ENCODE results near the gene IDH3B.

Gene IDH3B

GRCh38 chr20:2651772-2652723 is 12.0 kb downstream of the IDH3B start, which contains the start of gene NOP56:
Gene NOP56 (plus strand): TSS chr20:2652632. CDS start chr20:2652661, 29 bp downstream.
- peak within 1 kb of the TSS; percentile 96 for H3K27ac ChIP-seq
- POLR2A ChIA-PET (ENCODE audit: low non-redundant PET): interaction anchor here (0.6 to 1.2 kb wide), 7 partner anchors 12 to 556 kb away, joined by 3 to 8 read pairs (median 3); partner anchors contain the start of gene IDH3B
- TF ChIP-seq, protein P1, sequence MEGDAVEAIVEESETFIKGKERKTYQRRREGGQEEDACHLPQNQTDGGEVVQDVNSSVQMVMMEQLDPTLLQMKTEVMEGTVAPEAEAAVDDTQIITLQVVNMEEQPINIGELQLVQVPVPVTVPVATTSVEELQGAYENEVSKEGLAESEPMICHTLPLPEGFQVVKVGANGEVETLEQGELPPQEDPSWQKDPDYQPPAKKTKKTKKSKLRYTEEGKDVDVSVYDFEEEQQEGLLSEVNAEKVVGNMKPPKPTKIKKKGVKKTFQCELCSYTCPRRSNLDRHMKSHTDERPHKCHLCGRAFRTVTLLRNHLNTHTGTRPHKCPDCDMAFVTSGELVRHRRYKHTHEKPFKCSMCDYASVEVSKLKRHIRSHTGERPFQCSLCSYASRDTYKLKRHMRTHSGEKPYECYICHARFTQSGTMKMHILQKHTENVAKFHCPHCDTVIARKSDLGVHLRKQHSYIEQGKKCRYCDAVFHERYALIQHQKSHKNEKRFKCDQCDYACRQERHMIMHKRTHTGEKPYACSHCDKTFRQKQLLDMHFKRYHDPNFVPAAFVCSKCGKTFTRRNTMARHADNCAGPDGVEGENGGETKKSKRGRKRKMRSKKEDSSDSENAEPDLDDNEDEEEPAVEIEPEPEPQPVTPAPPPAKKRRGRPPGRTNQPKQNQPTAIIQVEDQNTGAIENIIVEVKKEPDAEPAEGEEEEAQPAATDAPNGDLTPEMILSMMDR (conservative IDR thresholded peaks at IDR 0.05; ENCODE audit: low read depth): no peak
- peak; percentile 94 for DNase-seq (ENCODE audit: low spot score)
- CTCF ChIA-PET: interaction anchor here (1.7 kb wide), 1 partner anchor 128 kb away, joined by 7 read pairs; no protein-coding TSS in a partner anchor

GRCh38 chr20:2643708-2644107 is 20.3 kb downstream of the IDH3B start:
- TF ChIP-seq, protein P1 (conservative IDR thresholded peaks at IDR 0.05; ENCODE audit: low read depth): no peak
- no peak overlapping the region for H3K27ac ChIP-seq
- ChIA-PET POLR2A (ENCODE audit: low non-redundant PET) (no interaction called here), CTCF (no interaction called here)
- DNase-seq (ENCODE audit: low spot score): no peak

GRCh38 chr20:2640899-2641298 is 23.1 kb downstream of the IDH3B start:
- H3K27ac ChIP-seq: no peak overlapping the region
- ChIA-PET POLR2A (ENCODE audit: low non-redundant PET) (no interaction called here), CTCF (no interaction called here)
- DNase-seq (ENCODE audit: low spot score): no peak
- TF ChIP-seq, protein P1 (conservative IDR thresholded peaks at IDR 0.05; ENCODE audit: low read depth): no peak

DNA sequence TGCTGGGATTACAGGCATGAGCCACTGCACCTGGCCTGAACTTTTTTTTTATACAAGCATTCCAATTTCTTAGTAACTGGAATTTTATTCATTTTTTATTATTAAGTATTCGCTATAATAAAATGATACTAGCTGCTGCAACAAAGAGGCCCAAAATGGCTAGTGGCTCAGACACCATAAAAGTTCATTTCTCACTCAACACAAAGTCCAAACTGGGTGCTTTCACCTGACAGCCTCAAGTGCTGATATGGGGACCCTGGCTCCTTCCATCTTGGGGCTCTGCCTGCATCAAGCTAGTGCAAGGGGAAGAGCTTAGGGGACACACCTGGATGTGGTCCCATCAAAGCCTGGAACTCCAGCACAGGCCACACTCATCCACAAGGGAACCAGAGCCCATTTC is 23.8 kb downstream of the IDH3B start:
- DNase-seq (ENCODE audit: low spot score): no peak
- POLR2A ChIA-PET (ENCODE audit: low non-redundant PET): no interaction called here
- CTCF ChIA-PET: no interaction called here
- TF ChIP-seq, protein P1 (conservative IDR thresholded peaks at IDR 0.05; ENCODE audit: low read depth): no peak
- no peak overlapping the region for H3K27ac ChIP-seq

GRCh38 chr20:2637246-2637645 is 26.8 kb downstream of the IDH3B start:
- TF ChIP-seq, protein P1 (conservative IDR thresholded peaks at IDR 0.05; ENCODE audit: low read depth): no peak
- H3K27ac ChIP-seq: no peak overlapping the region
- no peak for DNase-seq (ENCODE audit: low spot score)
- ChIA-PET CTCF (interaction anchor here (0.8 to 1.4 kb wide), 2 partner anchors 10 to 115 kb away, joined by 3 to 4 read pairs; no protein-coding TSS in a partner anchor), POLR2A (ENCODE audit: low non-redundant PET) (interaction anchor here (0.6 kb wide), 1 partner anchor 1524 kb away, joined by 6 read pairs; no protein-coding TSS in a partner anchor)

DNA sequence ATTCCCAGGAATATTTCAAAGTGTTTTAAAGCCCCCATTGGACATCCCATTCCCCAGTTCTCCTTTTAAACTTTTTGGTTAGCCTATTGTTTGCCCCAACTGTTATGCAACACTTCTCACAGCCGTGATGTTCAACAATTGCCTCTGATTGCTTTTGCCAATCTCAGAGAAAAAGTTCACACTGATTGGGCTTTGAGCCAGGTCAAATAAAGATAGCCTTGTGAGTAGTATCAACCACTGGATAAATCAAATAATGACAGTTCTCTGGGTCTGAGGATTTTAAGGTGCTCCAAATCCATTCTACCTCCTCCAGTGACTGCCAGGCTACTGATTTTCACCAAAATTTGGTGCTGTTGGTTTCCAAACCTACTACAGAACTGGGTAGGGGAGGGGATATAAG is 30.6 kb downstream of the IDH3B start:
- CTCF ChIA-PET: no interaction called here
- POLR2A ChIA-PET (ENCODE audit: low non-redundant PET): no interaction called here
- H3K27ac ChIP-seq: no peak overlapping the region
- no peak for DNase-seq (ENCODE audit: low spot score)
- TF ChIP-seq, protein P1 (conservative IDR thresholded peaks at IDR 0.05; ENCODE audit: low read depth): no peak
